HG03025 (cell line): Measurements from ENCODE around the gene B4GALNT3.
"Not testable (repeated sequence)": the region's sequence is repeated elsewhere in the genome, so short reads cannot be mapped to it uniquely, and the experiment has no call there.

Source experiments
- ATAC-seq: cut with Tn5 transposase; IDR thresholded peaks from one replicate; pipeline ENCODE4 v1.9.1; 2021; ENCODE audit warnings: mild to moderate bottlenecking, moderate library complexity; ENCODE audit not compliant: unreplicated experiment, low FRiP score

B4GALNT3 gene

DNA sequence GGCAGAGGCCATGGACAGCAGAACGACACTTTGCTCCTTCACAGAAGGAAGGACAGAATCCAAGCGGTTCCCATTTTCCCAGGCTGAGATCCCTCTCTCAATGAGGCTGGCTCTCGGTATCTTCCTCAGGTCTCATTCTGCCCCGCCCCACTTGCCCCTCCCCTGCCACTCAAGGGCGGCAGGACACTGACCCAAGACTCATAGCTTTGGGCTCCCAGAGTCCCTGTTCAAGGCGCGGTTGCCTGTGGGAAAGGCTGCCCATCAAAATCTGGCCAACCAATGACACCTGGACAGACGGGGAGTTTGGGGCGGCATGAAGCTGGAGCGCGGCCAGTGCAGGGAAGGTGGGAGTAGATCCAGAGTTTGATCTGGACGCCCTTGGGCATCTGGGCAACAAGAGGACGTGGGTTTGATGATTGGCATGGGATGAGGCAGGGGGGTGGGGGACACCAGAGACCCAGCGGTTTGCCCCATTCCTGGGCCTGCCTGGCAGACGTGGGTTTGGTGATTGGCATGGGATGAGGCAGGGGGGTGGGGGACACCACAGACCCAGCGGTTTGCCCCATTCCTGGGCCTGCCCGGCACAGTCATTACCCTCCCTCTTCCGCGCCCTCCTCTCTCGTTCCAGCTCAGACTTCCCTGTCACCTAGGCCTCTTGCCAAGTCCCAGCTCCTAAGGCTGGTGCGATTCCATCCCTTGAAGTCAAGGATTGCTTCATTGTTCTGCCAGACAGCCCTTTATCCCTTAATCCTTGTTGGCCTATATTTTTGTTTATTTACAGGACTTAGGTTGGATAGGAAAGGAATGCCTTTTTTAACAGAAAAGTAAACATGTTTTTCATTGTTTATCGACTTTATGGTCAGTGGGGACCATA is 111.4 kb downstream of the B4GALNT3 start:
- no peak for ATAC-seq

GRCh38 chr12:571795-572531 is 112.2 kb downstream of the B4GALNT3 start:
- ATAC-seq = no peak

DNA sequence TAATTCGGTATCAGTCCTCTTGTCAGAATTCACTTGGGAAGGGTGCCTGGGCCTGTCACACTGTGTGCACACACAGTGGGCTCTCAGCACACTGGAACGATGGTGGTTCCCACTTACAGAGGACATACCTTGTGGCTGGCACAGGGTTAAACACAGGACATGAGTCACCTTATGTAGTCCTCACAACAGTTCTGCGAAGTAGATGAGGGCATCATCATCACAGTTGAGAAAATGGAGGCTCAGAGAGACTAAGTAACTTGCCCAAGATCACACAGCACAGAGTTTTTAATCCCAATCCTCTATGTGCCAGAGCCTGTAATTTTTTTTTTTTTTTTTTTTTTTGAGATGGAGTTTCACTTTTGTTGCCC is 112.8 kb downstream of the B4GALNT3 start:
- ATAC-seq = no peak

DNA sequence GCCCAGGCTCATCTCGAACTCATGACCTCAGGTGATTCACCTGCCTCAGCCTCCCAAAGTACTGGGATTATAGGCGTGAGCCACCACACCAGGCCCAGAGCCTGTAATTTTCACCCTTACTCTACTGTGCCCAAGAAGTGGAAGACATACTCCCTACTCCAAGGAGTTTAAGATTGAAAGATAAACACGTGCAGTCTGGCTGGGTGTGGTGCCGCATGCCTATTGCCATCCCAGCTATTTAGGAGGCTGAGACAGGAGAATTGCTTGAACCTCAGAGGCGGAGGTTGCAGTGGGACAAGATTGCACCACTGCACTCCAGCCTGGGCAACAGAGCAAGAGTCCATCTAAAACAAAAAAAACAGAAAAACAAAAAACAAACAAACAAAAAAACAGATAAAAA is 113.5 kb downstream of the B4GALNT3 start:
- ATAC-seq = no peak

GRCh38 chr12:574475-575128 is 114.9 kb downstream of the B4GALNT3 start:
- no peak for ATAC-seq

DNA sequence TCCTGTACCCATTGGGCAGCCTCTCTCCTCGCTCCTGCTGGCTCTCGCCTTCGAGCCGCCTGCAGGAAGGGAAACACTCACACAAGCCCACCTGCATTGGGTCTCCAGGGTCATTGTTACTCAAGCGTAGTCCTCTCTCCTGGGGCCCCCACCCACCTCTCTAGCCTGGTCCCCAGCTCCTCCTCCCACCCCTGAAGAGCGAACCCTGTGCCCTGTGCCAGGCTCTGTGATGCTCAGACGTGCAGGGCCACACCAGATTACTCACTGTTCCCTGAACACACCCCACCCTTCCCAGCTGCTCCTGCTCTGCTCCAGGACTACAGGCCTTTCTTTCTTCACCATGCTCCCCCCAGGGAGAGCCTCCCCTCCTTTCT is 115.4 kb downstream of the B4GALNT3 start:
- no peak for ATAC-seq

DNA sequence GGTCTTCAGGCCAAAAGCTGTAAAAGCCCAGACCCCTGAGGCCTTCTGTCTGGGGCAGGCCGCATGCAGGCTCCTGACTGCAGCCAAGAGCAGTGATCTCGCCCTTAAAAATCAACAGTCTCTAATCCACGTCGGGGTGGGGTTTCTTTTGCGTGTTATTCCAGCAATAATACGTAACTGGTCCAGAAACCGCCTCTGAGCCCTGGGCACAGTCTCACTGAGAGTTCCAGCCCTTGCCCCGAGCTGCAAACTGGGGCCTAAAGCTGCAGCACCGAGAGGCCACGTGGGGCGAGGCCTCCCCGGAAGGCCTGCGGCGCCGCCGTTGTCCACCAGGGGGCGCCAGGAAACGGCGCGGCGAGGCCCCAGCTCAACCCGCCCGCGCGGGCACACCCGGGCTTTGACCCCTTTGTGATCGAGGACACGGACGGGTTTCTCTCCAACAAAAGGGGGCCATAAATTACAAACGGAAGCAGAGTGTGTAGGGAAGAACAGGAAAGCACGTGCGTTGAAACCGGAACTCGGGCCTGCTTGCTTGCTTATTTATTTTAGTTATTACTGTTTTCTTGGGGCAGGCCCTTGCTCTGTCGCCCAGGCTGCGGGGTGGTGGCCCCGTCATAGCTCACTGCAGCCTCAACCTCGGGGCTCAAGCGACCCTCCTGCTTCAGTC is 116.3 kb downstream of the B4GALNT3 start:
- no peak for ATAC-seq

- ATAC-seq = no peak
These were observed 116.9 kb downstream of the B4GALNT3 start for GRCh38 chr12:576615-577110.

DNA sequence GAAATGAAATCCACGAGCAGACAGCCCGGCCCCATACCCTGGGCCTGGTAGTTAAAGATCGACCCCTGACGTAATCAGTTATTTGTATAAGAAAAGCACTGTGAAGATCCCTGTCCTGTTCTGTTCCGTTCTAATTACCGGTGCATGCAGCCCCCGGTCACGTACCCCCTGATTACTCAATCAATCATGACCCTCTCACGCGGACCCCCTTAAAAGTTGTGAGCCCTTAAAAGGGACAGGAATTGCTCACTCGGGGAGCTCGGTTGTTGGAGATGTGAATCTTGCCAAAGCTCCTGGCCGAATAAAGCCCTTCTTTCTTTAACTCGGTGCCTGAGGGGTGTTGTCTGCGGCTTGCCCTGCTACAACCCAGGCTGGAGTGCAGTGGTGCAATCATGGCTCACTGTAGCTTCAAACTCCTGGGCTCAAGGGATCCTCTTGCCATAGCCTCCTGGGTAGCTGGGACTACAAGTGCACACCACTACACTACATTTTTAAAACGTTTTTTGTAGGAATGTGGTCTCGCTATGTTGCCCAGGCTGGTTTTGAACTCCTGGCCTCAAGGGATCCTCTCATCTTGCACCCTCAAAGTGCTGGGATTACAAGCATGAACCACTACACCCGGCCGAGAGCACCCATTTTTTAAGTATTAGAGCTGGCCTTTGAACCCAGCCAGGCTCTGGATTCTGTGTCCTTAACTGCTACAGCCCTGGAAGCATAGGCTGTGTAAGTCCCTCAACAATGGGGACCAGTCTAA is 118.4 kb downstream of the B4GALNT3 start:
- ATAC-seq = not testable (repeated sequence)

GRCh38 chr12:578748-579419 is 119.1 kb downstream of the B4GALNT3 start:
- ATAC-seq = no peak

DNA sequence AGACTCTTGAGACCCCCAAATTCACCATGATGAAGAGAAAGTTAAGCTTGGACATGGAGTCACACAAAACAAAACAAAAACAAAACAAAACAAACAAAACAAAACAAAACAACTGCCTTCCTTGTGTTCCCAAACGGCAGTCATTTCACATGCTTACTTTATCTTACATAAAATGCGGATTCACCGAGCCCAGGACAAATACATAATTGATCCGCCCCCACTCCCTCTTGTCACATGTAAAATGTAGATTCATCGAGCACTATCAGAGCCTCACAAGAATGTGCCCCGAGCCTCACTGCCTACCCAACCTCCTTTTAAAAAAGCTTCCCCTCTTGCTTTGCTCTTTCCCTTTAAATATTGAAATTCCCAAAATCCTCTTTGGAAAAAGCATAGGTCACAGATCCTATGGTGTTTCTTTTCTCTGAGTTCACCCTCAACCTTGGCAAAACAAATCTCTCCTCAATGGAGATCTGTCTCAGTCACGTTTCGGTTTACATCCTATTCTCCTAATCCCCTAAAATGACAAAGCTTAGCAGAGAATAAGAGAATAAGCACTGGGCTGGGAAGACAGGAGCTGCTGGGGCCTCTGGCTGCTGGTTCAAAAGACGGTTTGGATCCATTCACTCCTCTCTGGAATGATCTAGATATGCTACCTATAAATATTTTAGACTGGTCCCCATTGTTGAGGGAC is 119.8 kb downstream of the B4GALNT3 start:
- no peak for ATAC-seq

DNA sequence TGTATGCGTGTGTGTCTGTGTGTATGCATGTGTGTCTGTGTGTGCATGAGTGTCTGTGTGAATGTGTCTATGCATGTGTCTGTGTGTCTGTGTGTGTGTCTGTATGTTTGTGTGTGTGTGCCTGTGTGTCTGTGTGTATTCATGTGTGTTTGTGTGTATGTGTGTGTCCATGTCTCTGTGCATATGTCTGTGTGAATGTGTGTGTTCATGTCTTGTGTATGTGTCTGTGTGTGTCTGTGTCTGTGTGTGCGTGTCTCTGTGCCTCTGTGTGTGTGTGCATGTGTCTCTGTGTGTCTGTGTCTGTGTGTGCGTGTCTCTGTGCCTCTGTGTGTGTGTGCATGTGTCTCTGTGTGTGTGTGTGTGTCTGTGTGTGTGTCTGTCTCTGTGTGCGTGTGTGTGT is 121.1 kb downstream of the B4GALNT3 start:
- ATAC-seq = no peak

GRCh38 chr12:581321-581720 is 121.6 kb downstream of the B4GALNT3 start:
- no peak for ATAC-seq

GRCh38 chr12:581746-582145 is 122.0 kb downstream of the B4GALNT3 start:
- no peak for ATAC-seq

- ATAC-seq = no peak
These were observed 123.6 kb downstream of the B4GALNT3 start for GRCh38 chr12:583251-583869.

GRCh38 chr12:585062-586061 is 125.6 kb downstream of the B4GALNT3 start:
- ATAC-seq = no peak
